ENCODE measurements around the gene ENTR1.
A peak's percentile ranks its signal among the peaks of the same experiment; 100 is the strongest.

The ENTR1 gene

DNA sequence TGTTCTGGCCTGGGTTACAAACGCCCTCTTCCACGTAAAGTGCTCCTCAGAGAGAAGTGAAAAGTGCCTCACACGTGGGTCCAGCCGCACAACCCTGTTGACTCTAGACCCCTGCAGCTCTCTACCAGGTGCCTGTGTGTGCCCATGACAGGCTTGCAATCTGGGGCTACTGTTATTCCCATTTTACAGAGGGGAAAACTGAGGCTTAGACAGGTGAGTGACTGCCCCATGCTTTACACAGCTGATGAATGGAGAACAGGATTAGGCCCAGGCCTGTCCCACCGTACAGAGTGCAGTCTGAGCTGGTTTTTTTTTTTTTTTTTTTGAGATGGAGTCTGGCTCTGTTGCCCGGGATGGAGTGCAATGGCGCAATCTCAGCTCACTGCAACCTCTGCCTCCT lies 35.4 kb upstream of the ENTR1 start:
- Histone ChIP-seq H3K27me3 (ENCODE audit: insufficient read depth, low read length) (no peaks in the 10 kb centered on the region), H3K4me1 (ENCODE audit: insufficient read depth, low read length) (no peaks in the 10 kb centered on the region), H3K36me3 (ENCODE audit: insufficient read depth, low read depth, low read length) (peaks cover 96% of the 10 kb centered on the region), H3K9me3 (ENCODE audit: insufficient read depth, low read depth, low read length) (no peaks in the 10 kb centered on the region), H3K9ac (ENCODE audit: low read depth, low read length) (no peak overlapping the region), H3K27ac (ENCODE audit: low read length) (no peak overlapping the region), H3K4me3 (ENCODE audit: low read length) (no peak overlapping the region)

DNA sequence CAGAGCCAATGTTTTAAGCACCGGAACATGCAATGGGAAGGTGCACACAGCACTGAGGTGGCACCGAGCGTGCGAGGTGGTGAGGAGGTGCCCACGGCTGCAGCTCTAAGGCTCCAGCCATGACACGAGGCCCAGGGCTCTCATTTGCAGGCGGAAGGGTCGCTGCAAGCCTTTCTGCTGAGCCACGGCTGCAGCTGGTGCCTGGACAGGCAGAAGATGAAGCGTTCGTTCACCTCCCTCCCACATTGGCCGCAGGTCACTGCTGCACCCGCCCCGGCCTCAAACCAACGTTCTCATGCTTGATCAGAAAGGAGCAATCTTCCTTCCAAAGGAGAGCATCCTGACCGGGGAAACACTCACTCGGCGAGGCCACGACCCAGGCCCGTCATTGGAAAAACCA lies 33.7 kb upstream of the ENTR1 start:
- no peaks in the 10 kb centered on the region for H3K27me3 ChIP-seq (ENCODE audit: insufficient read depth, low read length)
- H3K4me3 ChIP-seq (ENCODE audit: low read length) = no peak overlapping the region
- H3K36me3 ChIP-seq (ENCODE audit: insufficient read depth, low read depth, low read length) = peaks cover 84% of the 10 kb centered on the region
- no peak overlapping the region for H3K9ac ChIP-seq (ENCODE audit: low read depth, low read length)
- H3K27ac ChIP-seq (ENCODE audit: low read length) = no peak overlapping the region
- no peaks in the 10 kb centered on the region for H3K9me3 ChIP-seq (ENCODE audit: insufficient read depth, low read depth, low read length)
- H3K4me1 ChIP-seq (ENCODE audit: insufficient read depth, low read length) = no peaks in the 10 kb centered on the region; the same call in 1 of the 2 replicates

DNA sequence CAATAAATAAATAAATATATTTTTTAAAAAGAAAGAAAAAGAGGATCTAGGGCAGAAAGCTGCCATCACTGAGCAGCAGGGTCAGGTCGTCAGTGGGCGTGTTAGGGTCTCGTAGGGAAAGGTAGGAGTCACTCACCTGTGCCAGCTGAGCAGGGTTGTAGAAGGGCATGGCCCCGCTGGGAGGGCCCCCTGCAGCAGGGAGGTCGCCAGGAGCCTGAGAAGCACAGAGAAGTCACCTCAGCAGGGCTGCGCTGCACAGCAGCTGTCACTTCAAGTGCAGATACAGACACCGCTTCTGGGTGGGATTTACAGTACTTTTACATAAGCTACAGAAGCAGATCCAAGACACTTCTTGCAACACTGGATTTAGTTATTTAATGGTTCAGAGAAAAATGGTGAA lies 33.3 kb upstream of the ENTR1 start:
- Histone ChIP-seq H3K4me3 (ENCODE audit: low read length) (no peak overlapping the region), H3K4me1 (ENCODE audit: insufficient read depth, low read length) (no peaks in the 10 kb centered on the region; the same call in 1 of the 2 replicates), H3K27me3 (ENCODE audit: insufficient read depth, low read length) (no peaks in the 10 kb centered on the region; the same call in 1 of the 2 replicates)

DNA sequence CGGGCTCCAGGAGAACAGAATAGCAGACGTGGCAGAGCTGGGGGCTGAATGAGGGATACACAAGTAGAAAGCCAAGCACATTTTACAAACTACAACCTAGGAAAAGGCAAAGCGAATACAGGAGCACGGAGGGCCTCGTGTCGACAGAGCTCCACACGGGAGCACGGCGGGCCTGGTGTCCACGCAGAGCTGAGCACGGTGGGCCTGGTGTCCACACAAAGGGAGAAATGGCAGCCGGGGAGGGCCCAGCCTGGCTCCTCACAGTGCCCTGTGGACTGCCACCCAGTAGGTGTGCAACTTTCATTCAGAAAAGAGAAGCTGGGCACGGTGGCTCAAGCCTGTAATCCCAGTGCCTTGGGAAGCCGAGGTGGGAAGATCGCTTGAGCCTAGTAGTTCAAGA lies 32.7 kb upstream of the ENTR1 start:
- H3K9ac ChIP-seq (ENCODE audit: low read depth, low read length) = no peak overlapping the region
- H3K4me3 ChIP-seq (ENCODE audit: low read length) = no peak overlapping the region
- no peak overlapping the region for H3K27ac ChIP-seq (ENCODE audit: low read length)
- H3K9me3 ChIP-seq (ENCODE audit: insufficient read depth, low read depth, low read length) = no peaks in the 10 kb centered on the region
- no peaks in the 10 kb centered on the region; the same call in 1 of the 2 replicates for H3K4me1 ChIP-seq (ENCODE audit: insufficient read depth, low read length)
- peaks cover 4% of the 10 kb centered on the region; the same call in 1 of the 2 replicates for H3K27me3 ChIP-seq (ENCODE audit: insufficient read depth, low read length)
- H3K36me3 ChIP-seq (ENCODE audit: insufficient read depth, low read depth, low read length) = peaks cover 74% of the 10 kb centered on the region

More for the DNA sequence above, 33.3 kb upstream of the ENTR1 start:
- Histone ChIP-seq H3K27ac (ENCODE audit: low read length) (no peak overlapping the region), H3K9me3 (ENCODE audit: insufficient read depth, low read depth, low read length) (no peaks in the 10 kb centered on the region), H3K36me3 (ENCODE audit: insufficient read depth, low read depth, low read length) (peaks cover 80% of the 10 kb centered on the region), H3K9ac (ENCODE audit: low read depth, low read length) (no peak overlapping the region)

DNA sequence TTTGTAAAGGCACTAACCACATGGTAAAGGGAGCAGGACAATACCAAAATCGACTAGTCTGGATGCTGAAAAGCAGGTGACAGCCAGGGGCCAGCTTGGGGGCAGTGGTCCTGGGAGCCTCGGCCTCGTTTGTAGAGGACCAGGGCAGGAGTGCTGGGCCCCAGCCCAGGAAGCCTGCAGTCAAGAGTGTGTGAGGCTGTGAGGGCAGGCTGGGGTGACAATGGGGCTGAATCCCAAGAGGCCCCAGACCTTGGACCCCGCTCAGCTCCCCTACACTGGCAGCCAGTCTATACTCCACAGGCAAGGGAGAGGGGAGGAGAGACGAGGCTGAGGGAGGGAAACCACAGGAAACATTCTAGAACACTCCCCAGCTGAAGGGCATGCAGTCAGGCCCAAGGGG lies 31.9 kb upstream of the ENTR1 start:
- Histone ChIP-seq H3K27me3 (ENCODE audit: insufficient read depth, low read length) (peaks cover 5% of the 10 kb centered on the region; the same call in 1 of the 2 replicates), H3K9me3 (ENCODE audit: insufficient read depth, low read depth, low read length) (no peaks in the 10 kb centered on the region), H3K9ac (ENCODE audit: low read depth, low read length) (no peak overlapping the region), H3K36me3 (ENCODE audit: insufficient read depth, low read depth, low read length) (peaks cover 66% of the 10 kb centered on the region), H3K4me1 (ENCODE audit: insufficient read depth, low read length) (no peaks in the 10 kb centered on the region; the same call in 1 of the 2 replicates), H3K27ac (ENCODE audit: low read length) (no peak overlapping the region), H3K4me3 (ENCODE audit: low read length) (no peak overlapping the region)

DNA sequence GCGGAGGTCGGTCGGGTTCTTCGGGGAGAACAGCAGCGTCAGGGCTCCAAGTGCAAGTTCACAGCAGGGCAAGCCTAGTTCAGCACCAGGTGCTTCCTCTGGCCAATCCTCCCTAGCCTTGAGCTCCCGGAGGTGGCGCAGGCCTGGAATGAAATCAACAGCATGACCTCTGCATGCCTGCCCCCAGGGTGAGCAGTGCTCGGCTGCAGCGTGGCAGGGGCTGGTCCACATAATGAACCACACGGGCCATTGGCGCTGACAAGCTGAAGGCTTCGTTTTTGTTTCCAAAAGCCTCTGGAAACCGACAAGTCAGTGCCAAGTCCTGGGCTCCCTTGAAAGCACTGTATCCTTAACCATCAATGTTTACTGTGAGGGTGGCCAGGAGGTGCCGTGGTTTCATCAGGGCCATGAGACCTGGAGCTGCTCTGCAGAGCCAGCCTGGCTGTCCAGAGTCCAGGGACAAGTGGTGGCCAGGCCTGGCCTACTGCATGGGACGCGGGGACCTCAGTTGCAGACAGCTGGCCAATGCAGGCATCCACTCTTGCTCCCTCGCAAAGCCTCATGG lies 31.3 kb upstream of the ENTR1 start:
- Histone ChIP-seq H3K4me3 (ENCODE audit: low read length) (no peak overlapping the region), H3K4me1 (ENCODE audit: insufficient read depth, low read length) (no peaks in the 10 kb centered on the region; the same call in 1 of the 2 replicates), H3K9me3 (ENCODE audit: insufficient read depth, low read depth, low read length) (no peaks in the 10 kb centered on the region), H3K9ac (ENCODE audit: low read depth, low read length) (no peak overlapping the region), H3K36me3 (ENCODE audit: insufficient read depth, low read depth, low read length) (peaks cover 60% of the 10 kb centered on the region), H3K27me3 (ENCODE audit: insufficient read depth, low read length) (peaks cover 5% of the 10 kb centered on the region; the same call in 1 of the 2 replicates), H3K27ac (ENCODE audit: low read length) (no peak overlapping the region)

DNA sequence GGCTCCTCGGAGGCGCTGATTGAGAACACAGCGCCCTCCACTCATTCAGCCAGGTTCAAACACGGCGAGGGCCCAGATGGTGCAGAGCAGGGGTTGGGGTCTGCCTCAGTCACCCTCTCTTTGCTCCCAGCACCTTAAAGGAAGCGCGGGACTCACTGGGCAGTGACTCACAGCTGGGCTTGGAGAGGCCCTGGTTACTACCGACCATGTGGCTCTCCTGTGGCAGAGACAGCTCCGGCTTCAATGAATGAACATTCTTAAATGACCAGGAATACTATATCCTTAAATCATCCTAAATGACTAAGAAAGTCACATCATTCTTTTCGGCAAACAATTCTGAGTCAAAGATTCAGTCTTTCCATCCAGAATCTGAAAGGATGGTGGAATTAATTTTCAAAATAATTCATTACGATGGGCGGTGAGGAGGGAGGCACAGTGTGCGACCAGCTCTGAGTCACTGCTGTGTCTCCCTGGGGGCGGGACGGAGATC lies 30.8 kb upstream of the ENTR1 start:
- H3K27me3 ChIP-seq (ENCODE audit: insufficient read depth, low read length) = peaks cover 5% of the 10 kb centered on the region; the same call in 1 of the 2 replicates
- H3K9me3 ChIP-seq (ENCODE audit: insufficient read depth, low read depth, low read length) = no peaks in the 10 kb centered on the region
- no peak overlapping the region for H3K9ac ChIP-seq (ENCODE audit: low read depth, low read length)
- no peak overlapping the region for H3K4me3 ChIP-seq (ENCODE audit: low read length)
- H3K4me1 ChIP-seq (ENCODE audit: insufficient read depth, low read length) = no peaks in the 10 kb centered on the region; the same call in 1 of the 2 replicates
- H3K36me3 ChIP-seq (ENCODE audit: insufficient read depth, low read depth, low read length) = peaks cover 55% of the 10 kb centered on the region
- H3K27ac ChIP-seq (ENCODE audit: low read length) = no peak overlapping the region

DNA sequence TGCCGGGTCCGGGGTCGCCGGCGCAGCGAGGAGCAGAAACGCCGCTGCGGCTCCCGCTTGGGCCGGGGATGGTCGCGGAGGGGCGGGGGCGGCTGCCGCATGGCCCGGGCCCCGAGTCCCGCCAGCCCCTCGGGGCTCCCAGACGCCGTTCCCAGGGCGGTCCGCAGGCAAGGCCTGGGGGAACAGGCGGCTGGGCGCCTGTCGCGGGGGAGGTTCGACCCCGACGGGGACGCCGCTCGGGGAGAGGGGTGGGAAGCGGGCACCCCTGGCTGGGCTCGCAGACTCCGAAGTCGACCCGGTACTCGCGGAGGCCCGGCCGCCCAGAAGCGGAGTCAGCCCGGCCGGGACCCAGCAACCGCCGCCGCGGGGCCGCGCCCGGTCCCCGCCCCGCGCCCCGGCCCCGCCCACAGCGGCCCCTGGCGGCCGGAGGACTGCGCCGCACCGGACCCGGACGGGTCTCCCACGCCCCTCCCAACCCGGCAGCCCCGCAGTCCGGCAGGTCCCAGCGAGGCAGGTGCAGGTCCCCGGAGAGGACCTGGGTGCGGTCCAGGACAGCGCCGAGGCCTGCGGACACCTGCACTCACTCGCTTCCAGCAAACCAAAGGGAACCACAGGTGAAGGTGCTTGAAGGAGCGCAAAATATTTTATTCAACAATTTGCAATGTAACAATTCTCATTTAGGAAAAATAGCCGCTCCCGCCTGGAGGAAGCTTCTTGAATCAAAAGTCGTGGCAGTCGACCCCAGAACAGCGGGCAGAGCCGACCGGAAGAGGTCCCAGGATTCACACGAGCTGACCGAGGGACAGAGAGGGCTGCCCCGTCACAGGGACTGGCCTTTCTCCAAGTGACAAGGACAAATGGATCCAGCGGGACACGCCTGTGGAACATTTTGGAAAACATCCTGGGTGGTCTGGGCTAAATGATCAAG lies 29.3 kb upstream of the ENTR1 start, which contains the start of gene INPP5E:
INPP5E (minus strand) TSS at position 365 of the 928 bp plus-strand sequence. CDS start 426 bp downstream, outside the sequence.
- Histone ChIP-seq H3K27me3 (ENCODE audit: insufficient read depth, low read length) (peaks cover 5% of the 10 kb centered on the region; the same call in 1 of the 2 replicates), H3K36me3 (ENCODE audit: insufficient read depth, low read depth, low read length) (peaks cover 40% of the 10 kb centered on the region), H3K9me3 (ENCODE audit: insufficient read depth, low read depth, low read length) (no peaks in the 10 kb centered on the region), H3K27ac (ENCODE audit: low read length) (no peak within 1 kb of the TSS), H3K4me1 (ENCODE audit: insufficient read depth, low read length) (no peaks in the 10 kb centered on the region; the same call in 1 of the 2 replicates), H3K4me3 (ENCODE audit: low read length) (peak within 1 kb of the TSS; percentile 75), H3K9ac (ENCODE audit: low read depth, low read length) (peak within 1 kb of the TSS; percentile 72)

DNA sequence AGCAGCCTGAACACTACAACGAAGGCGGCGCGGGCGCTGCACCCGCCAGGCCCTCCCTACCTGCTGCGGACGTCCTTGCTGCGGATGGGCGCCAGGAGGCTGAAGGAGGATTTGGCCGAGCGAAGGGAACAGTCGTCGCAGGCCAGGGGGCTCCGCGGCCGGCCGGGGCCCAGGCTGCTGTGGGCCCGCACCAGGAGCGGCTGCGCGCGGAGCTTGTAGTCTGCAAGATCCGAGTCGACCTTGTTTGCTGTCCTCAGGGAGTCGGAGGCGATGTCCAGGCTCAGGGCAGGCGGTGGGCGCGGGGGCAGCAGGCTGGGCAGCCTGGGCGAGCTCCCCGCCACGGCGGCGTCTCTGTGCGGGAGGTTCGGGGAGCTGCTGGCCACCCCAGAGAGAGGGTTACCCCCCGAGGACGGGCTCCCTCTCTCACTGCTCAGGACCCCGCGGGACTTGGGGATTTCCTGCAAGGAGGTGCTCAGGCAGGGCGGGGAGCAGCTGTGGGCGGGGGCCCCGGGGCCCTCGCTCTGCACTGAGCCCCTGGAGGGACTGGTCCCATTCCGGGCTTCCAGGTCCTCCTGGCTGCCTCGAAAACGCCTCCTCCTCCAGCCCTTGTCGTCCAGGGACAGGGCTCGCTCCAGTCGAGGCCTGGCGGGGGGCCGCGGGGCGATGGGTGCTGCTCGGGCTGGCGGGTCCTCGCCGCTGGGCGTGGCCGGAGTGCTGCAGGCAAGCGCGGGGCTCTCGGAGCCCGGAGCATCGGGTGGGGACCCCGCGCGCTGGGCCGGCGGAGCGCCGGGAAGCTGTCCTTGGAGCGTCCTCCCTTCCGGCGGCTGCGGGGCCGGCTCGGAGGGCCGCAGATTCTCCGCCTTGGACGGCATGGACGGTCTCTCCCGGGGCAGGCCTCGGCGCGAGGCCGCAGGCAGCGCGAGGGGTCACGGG lies 28.4 kb upstream of the ENTR1 start:
- H3K4me1 ChIP-seq (ENCODE audit: insufficient read depth, low read length) = no peaks in the 10 kb centered on the region; the same call in 1 of the 2 replicates
- peak overlapping the region; percentile 75 for H3K4me3 ChIP-seq (ENCODE audit: low read length)
- H3K9me3 ChIP-seq (ENCODE audit: insufficient read depth, low read depth, low read length) = no peaks in the 10 kb centered on the region
- peaks cover 5% of the 10 kb centered on the region; the same call in 1 of the 2 replicates for H3K27me3 ChIP-seq (ENCODE audit: insufficient read depth, low read length)
- H3K27ac ChIP-seq (ENCODE audit: low read length) = no peak overlapping the region
- peak overlapping the region; percentile 72 for H3K9ac ChIP-seq (ENCODE audit: low read depth, low read length)
- peaks cover 32% of the 10 kb centered on the region for H3K36me3 ChIP-seq (ENCODE audit: insufficient read depth, low read depth, low read length)

DNA sequence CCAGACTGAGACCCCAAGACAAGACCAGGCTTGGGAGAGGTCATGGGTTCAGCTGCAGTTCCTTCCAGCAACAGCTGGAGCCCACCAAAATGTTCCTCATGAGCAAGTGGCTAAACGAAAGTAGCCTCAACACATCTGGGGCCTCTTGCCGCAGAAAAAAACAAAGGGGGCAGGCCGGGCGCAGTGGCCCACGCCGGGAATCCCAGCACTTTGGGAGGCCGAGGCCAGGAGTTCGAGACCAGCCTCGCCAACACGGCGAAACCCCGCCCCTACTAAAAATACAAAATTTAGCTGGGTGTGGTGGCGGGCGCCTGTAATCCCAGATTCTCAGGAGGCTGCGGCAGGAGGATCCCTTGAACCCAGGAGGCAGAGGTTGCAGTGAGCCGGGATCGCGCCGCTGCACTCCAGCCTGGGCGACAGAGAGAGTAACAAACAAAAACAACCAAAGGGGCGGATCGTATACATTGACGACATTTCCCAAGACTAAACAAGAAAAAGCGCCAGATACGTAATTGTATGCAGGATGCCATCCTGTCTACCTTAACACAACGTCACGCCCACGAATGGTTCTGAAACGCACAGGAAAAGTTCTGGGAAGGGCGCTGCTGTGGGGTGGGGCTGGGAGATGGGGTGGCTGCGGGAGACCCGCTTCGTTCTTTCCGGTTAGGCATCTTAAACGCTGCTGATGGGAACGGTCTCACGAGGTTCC lies 27.6 kb upstream of the ENTR1 start:
- Histone ChIP-seq H3K4me1 (ENCODE audit: insufficient read depth, low read length) (no peaks in the 10 kb centered on the region; the same call in 1 of the 2 replicates), H3K9ac (ENCODE audit: low read depth, low read length) (peak overlapping the region; percentile 72), H3K27ac (ENCODE audit: low read length) (no peak overlapping the region), H3K9me3 (ENCODE audit: insufficient read depth, low read depth, low read length) (no peaks in the 10 kb centered on the region), H3K27me3 (ENCODE audit: insufficient read depth, low read length) (peaks cover 5% of the 10 kb centered on the region; the same call in 1 of the 2 replicates), H3K4me3 (ENCODE audit: low read length) (peak overlapping the region; percentile 75), H3K36me3 (ENCODE audit: insufficient read depth, low read depth, low read length) (peaks cover 25% of the 10 kb centered on the region)

Data from iPS-20b (cell line).